Suprapubic skin (tissue), 3 donors: ENCODE data around the gene CACNA2D4.

Experiments
- POLR2AphosphoS5 ChIP-seq, 3 donors: sonication (generic); formaldehyde crosslinking; IDR thresholded peaks; one replicate each; pipeline ENCODE4 v1.6.1; 2017; ENCODE audit warnings: antibody characterized with exemption in 3 of 3
- TF ChIP-seq, protein P1 (sequence below), 2 donors: fragments of 200-600 bp in 1 of 2; fragments of 450-650 bp in 1 of 2; sonication (generic) in 1 of 2; IDR thresholded peaks; one replicate each; pipeline ENCODE4 v1.5.1; 2016 to 2019; ENCODE audit warnings: antibody characterized with exemption in 2 of 2, mild to moderate bottlenecking in 1 of 2, moderate library complexity in 1 of 2

DNA sequence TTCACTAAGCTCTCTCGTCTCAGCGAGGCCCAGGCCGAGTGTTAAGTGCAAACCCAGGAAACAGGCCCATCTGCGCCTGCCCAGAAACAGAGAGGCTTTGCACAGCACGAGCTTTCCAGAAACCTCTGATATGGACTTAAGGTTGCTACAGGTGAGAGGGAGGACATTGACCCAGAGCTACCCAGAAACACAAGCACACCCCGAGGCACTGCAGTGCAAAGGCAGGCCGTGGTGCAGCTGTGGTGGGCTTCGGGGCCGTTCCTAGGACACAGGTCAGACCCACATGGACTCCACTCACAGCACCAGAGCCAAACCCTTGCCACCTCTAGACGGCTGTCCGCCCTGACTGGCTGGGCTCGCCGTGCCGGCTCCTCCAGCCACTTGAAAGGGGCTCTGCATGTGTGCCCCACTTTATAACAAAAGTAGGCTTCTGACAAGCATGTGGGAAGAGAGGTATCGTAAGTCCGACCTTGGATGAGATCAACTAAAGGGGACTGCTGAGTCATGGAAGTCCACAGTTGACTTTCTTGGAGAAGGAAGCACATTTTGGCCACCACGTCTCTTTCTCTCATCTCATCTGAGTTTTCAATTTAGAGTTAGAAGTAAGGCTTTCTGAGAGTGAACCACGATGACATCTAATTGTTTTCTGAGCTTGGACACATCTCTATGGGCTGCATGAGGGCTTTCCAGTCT lies 38.2 kb downstream of the CACNA2D4 start:
- TF ChIP-seq, protein P1, sequence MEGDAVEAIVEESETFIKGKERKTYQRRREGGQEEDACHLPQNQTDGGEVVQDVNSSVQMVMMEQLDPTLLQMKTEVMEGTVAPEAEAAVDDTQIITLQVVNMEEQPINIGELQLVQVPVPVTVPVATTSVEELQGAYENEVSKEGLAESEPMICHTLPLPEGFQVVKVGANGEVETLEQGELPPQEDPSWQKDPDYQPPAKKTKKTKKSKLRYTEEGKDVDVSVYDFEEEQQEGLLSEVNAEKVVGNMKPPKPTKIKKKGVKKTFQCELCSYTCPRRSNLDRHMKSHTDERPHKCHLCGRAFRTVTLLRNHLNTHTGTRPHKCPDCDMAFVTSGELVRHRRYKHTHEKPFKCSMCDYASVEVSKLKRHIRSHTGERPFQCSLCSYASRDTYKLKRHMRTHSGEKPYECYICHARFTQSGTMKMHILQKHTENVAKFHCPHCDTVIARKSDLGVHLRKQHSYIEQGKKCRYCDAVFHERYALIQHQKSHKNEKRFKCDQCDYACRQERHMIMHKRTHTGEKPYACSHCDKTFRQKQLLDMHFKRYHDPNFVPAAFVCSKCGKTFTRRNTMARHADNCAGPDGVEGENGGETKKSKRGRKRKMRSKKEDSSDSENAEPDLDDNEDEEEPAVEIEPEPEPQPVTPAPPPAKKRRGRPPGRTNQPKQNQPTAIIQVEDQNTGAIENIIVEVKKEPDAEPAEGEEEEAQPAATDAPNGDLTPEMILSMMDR (IDR thresholded peaks at IDR 0.05) = no peak
- TF ChIP-seq POLR2AphosphoS5 (IDR thresholded peaks at IDR 0.05) = no peak
